Suprapubic skin (tissue), 4 donors: ENCODE results near the gene ORMDL3. TPM values are rescaled to one million over a fixed set of nuclear protein-coding genes. Genes with fewer than 3 reads are reported as not detected.

Experiments used
- DNase-seq, 2 donors: peaks; one replicate each; pipeline ENCODE4 v3.0.0-alpha.2; 2019; ENCODE audit warnings: low spot score in 2 of 2
- H3K27ac ChIP-seq: fragments of 200-600 bp; sonication (generic); one replicate; pipeline ENCODE4 v1.5.1; 2019
- H3K27me3 ChIP-seq: fragments of 200-600 bp; sonication (generic); one replicate; pipeline ENCODE4 v1.5.1; 2019
- H3K36me3 ChIP-seq: fragments of 200-600 bp; sonication (generic); one replicate; pipeline ENCODE4 v1.5.1; 2019
- H3K4me1 ChIP-seq: fragments of 200-600 bp; sonication (generic); one replicate; pipeline ENCODE4 v1.5.1; 2019
- H3K4me3 ChIP-seq: fragments of 200-600 bp; sonication (generic); one replicate; pipeline ENCODE4 v1.5.1; 2019; ENCODE audit warnings: mild to moderate bottlenecking
- H3K9me3 ChIP-seq: fragments of 200-600 bp; sonication (generic); one replicate; pipeline ENCODE4 v1.5.1; 2019
- CTCF ChIP-seq, 2 donors: fragments of 200-600 bp in 1 of 2; fragments of 450-650 bp in 1 of 2; sonication (generic) in 1 of 2; IDR thresholded peaks; one replicate each; pipeline ENCODE4 v1.5.1; 2016 to 2019; ENCODE audit warnings: antibody characterized with exemption in 2 of 2, mild to moderate bottlenecking in 1 of 2, moderate library complexity in 1 of 2
- EP300 ChIP-seq: sonication (generic); formaldehyde crosslinking; IDR thresholded peaks from one replicate; pipeline ENCODE4 v1.6.1; 2017; ENCODE audit warnings: antibody characterized with exemption
- POLR2A ChIP-seq, 2 donors: fragments of 450-650 bp; IDR thresholded peaks; one replicate each; pipeline ENCODE4 v1.6.1; 2017; ENCODE audit warnings: antibody characterized with exemption in 2 of 2, mild to moderate bottlenecking in 2 of 2, moderate library complexity in 2 of 2
- POLR2AphosphoS5 ChIP-seq, 3 donors: sonication (generic); formaldehyde crosslinking; IDR thresholded peaks; one replicate each; pipeline ENCODE4 v1.6.1; 2017; ENCODE audit warnings: antibody characterized with exemption in 3 of 3
- WGBS: methylation state at CpG from one replicate; pipeline ENCODE4 v1.1.5; 2018; 5-methylcytosine and 5-hydroxymethylcytosine counted together
- total RNA-seq, 4 donors: library from RNA; depleted of rRNA; stranded (reverse); fragments of >200 nt; gene quantifications; one replicate each; pipeline ENCODE4 v1.1.0, GENCODE V29; 2016

The ORMDL3 gene
- total RNA-seq, 4 donors from 2014 or later, result 57.7 to 91.3 (median 77.9) TPM

GRCh38 chr17:39938140-39938869 lies 10.9 kb upstream of the ORMDL3 start:
- H3K27me3 ChIP-seq, result no peaks in the 10 kb centered on the region
- 87% methylated on average over 8 of the region's 8 CpGs for WGBS
- H3K9me3 ChIP-seq, result no peaks in the 10 kb centered on the region
- no peaks in the 10 kb centered on the region for H3K36me3 ChIP-seq
- peaks cover 11% of the 10 kb centered on the region for H3K4me1 ChIP-seq
- TF ChIP-seq POLR2A (IDR thresholded peaks at IDR 0.05) (no peak), EP300 (no peak), CTCF (IDR thresholded peaks at IDR 0.05) (no peak), POLR2AphosphoS5 (IDR thresholded peaks at IDR 0.05) (no peak)
- H3K27ac ChIP-seq, result no peak overlapping the region
- H3K4me3 ChIP-seq, result no peak overlapping the region
- no peak for DNase-seq

- Histone ChIP-seq H3K36me3 (no peaks in the 10 kb centered on the region), H3K27me3 (no peaks in the 10 kb centered on the region), H3K4me1 (peaks cover 11% of the 10 kb centered on the region), H3K27ac (no peak overlapping the region), H3K9me3 (no peaks in the 10 kb centered on the region), H3K4me3 (no peak overlapping the region)
- DNase-seq, result no peak
- WGBS, result 97% methylated on average over 3 of the region's 3 CpGs
- TF ChIP-seq CTCF (IDR thresholded peaks at IDR 0.05), result no peak
- TF ChIP-seq EP300, result no peak
- no peak for TF ChIP-seq POLR2A (IDR thresholded peaks at IDR 0.05)
- no peak for TF ChIP-seq POLR2AphosphoS5 (IDR thresholded peaks at IDR 0.05)
Observed at GRCh38 chr17:39937447-39937846, 10.0 kb upstream of the ORMDL3 start.

- Histone ChIP-seq H3K27me3 (no peaks in the 10 kb centered on the region), H3K4me3 (no peak overlapping the region), H3K4me1 (peaks cover 11% of the 10 kb centered on the region), H3K9me3 (no peaks in the 10 kb centered on the region), H3K27ac (no peak overlapping the region), H3K36me3 (no peaks in the 10 kb centered on the region)
- 71% methylated on average over 3 of the region's 3 CpGs for WGBS
- DNase-seq, result no peak
- TF ChIP-seq POLR2A (IDR thresholded peaks at IDR 0.05), result no peak
- no peak for TF ChIP-seq EP300
- no peak for TF ChIP-seq CTCF (IDR thresholded peaks at IDR 0.05)
- no peak for TF ChIP-seq POLR2AphosphoS5 (IDR thresholded peaks at IDR 0.05)
Observed at GRCh38 chr17:39935909-39936308, 8.5 kb upstream of the ORMDL3 start.

GRCh38 chr17:39934324-39934723 lies 6.9 kb upstream of the ORMDL3 start:
- 84% methylated on average over 5 of the region's 5 CpGs for WGBS
- Histone ChIP-seq H3K4me1 (peaks cover 8% of the 10 kb centered on the region), H3K27me3 (no peaks in the 10 kb centered on the region), H3K9me3 (no peaks in the 10 kb centered on the region), H3K27ac (no peak overlapping the region), H3K36me3 (no peaks in the 10 kb centered on the region), H3K4me3 (no peak overlapping the region)
- DNase-seq, result no peak
- TF ChIP-seq POLR2AphosphoS5 (IDR thresholded peaks at IDR 0.05) (no peak), CTCF (IDR thresholded peaks at IDR 0.05) (no peak), POLR2A (IDR thresholded peaks at IDR 0.05) (no peak)

GRCh38 chr17:39933912-39934311 lies 6.5 kb upstream of the ORMDL3 start:
- Histone ChIP-seq H3K36me3 (no peaks in the 10 kb centered on the region), H3K9me3 (no peaks in the 10 kb centered on the region), H3K4me1 (peaks cover 10% of the 10 kb centered on the region), H3K27me3 (no peaks in the 10 kb centered on the region), H3K27ac (no peak overlapping the region), H3K4me3 (no peak overlapping the region)
- WGBS, result 69% methylated on average over 5 of the region's 5 CpGs
- no peak for TF ChIP-seq CTCF (IDR thresholded peaks at IDR 0.05)
- no peak for TF ChIP-seq POLR2AphosphoS5 (IDR thresholded peaks at IDR 0.05)
- no peak for TF ChIP-seq EP300
- no peak for TF ChIP-seq POLR2A (IDR thresholded peaks at IDR 0.05)
- DNase-seq, result no peak
